ENCODE results near the gene PDZD7. TPM values are rescaled to one million over a fixed set of nuclear protein-coding genes. Genes with fewer than 3 reads are reported as not detected.

The PDZD7 gene
- total and polyA plus RNA-seq, 2 donors (not counting 3 experiments of a cell fraction or from before 2014, with no cell fraction given), result 0.41 to 1.6 TPM

GRCh38 chr10:100970914-100971811 lies 59.8 kb downstream of the PDZD7 start:
- no peak overlapping the region for H3K27ac ChIP-seq (ENCODE audit: insufficient read depth, low read depth, low read length)
- H3K4me2 ChIP-seq (ENCODE audit: insufficient read depth, low read length), result no peak overlapping the region
- peaks cover 12% of the 10 kb centered on the region for H3K4me1 ChIP-seq (ENCODE audit: control insufficient read depth, extremely low read depth, insufficient read depth, low read length)
- no peaks in the 10 kb centered on the region for H4K20me1 ChIP-seq (replicated peaks; ENCODE audit: control insufficient read depth, extremely low read depth, insufficient read depth, low read length)
- no TSS peak for BruUV-seq (replicated peaks)
- H2AFZ ChIP-seq (ENCODE audit: low read depth, low read length), result no peak overlapping the region
- dilution Hi-C loops (cut with MboI; ENCODE audit: extremely low pct_ligation_motif_present, low sequenced_read_pairs) (no loop called here), intact Hi-C loops (cut with micrococcal nuclease) (no loop called here)
- H3K4me3 ChIP-seq (replicated peaks in 1 of 3; ENCODE audit: insufficient read depth in 1 of 3, low read depth in 1 of 3, low read length in 3 of 3), result no peak overlapping the region
- POLR2A ChIA-PET, result no interaction called here
- H3K9me3 ChIP-seq (replicated peaks; ENCODE audit: control insufficient read depth, insufficient read depth, low read length), result no peaks in the 10 kb centered on the region
- no peaks in the 10 kb centered on the region for H3K9me1 ChIP-seq (replicated peaks; ENCODE audit: control insufficient read depth, extremely low read depth, insufficient read depth, low read length)
- no peak for FAIRE-seq
- H3K36me3 ChIP-seq (ENCODE audit: control insufficient read depth in 2 of 2, extremely low read depth in 1 of 2, insufficient read depth in 2 of 2, low read length in 2 of 2), result no peaks in the 10 kb centered on the region
- no peaks in the 10 kb centered on the region for H3K27me3 ChIP-seq (ENCODE audit: control insufficient read depth in 2 of 2, insufficient read depth in 2 of 2, low read length in 2 of 2)
- no peak overlapping the region for H3K9ac ChIP-seq (replicated peaks; ENCODE audit: extremely low read depth, insufficient read depth, low read length)
- TF ChIP-seq CTCF (IDR thresholded peaks at IDR 0.05; ENCODE audit: extremely low read depth in 1 of 2, insufficient read depth in 1 of 2, low read depth in 1 of 2, low read length in 2 of 2) (no peak), MYC (IDR thresholded peaks at IDR 0.05; ENCODE audit: low read depth, low read length) (no peak), POLR2AphosphoS5 (IDR thresholded peaks at IDR 0.05; ENCODE audit: insufficient read depth, low read depth, low read length) (no peak), FOS (IDR thresholded peaks at IDR 0.05; ENCODE audit: borderline replicate concordance, insufficient read depth, low read length) (no peak), GATA2 (IDR thresholded peaks at IDR 0.05; ENCODE audit: insufficient read depth, insufficient read length, low read depth, low read length) (no peak), EZH2 (IDR thresholded peaks at IDR 0.05; ENCODE audit: borderline replicate concordance, low read depth, low read length, severe bottlenecking) (no peak), JUN (IDR thresholded peaks at IDR 0.05; ENCODE audit: borderline replicate concordance, insufficient read depth, insufficient read length, low read depth) (no peak), POLR2A (IDR thresholded peaks at IDR 0.05; ENCODE audit: low read depth, low read length) (no peak)
- TF ChIP-seq, protein P1, sequence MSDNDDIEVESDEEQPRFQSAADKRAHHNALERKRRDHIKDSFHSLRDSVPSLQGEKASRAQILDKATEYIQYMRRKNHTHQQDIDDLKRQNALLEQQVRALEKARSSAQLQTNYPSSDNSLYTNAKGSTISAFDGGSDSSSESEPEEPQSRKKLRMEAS (IDR thresholded peaks at IDR 0.05; ENCODE audit: insufficient read depth, insufficient read length), result no peak
- CTCF ChIA-PET, result interaction anchor here (2.1 kb wide), 1 partner anchor 43 kb away, joined by 9 read pairs; no protein-coding TSS in a partner anchor
- no peaks in the 10 kb centered on the region for H3K79me2 ChIP-seq (ENCODE audit: control insufficient read depth, insufficient read depth, low read length)
- DNase-seq (ENCODE audit: low read depth, low spot score), result no peak

Data from endothelial cell of umbilical vein (primary cell).